DND-41 (cell line): Measurements from ENCODE around the gene SELENOP.

Source experiments
- CTCF ChIP-seq: IDR thresholded peaks from 2 replicates; pipeline ENCODE4 v1.5.1; 2012; ENCODE audit warnings: borderline replicate concordance, low read length, moderate library complexity, mild to moderate bottlenecking; ENCODE audit not compliant: poor library complexity, severe bottlenecking; ENCODE audit errors: extremely low read depth
- EZH2 ChIP-seq: IDR thresholded peaks from 3 replicates; pipeline ENCODE4 v1.6.1; 2012; ENCODE audit warnings: borderline replicate concordance, low read depth, mild to moderate bottlenecking, moderate library complexity, low read length, inconsistent platforms; ENCODE audit not compliant: severe bottlenecking

- no peak for TF ChIP-seq CTCF
- TF ChIP-seq EZH2, result no peak
These were observed 31.4 kb upstream of the SELENOP start for GRCh38 chr5:42842921-42843641.
